HEK293 (cell line): ENCODE measurements around the gene ACTRT2.

Experiments
- GLI4 ChIP-seq: fragments of 450-650 bp; formaldehyde crosslinking; IDR thresholded peaks from 2 replicates; pipeline ENCODE4 v1.5.1; 2016; ENCODE audit warnings: missing biosample characterization, missing genetic modification characterization
- PATZ1 ChIP-seq: fragments of 450-650 bp; formaldehyde crosslinking; IDR thresholded peaks from 2 replicates; pipeline ENCODE4 v1.5.1; 2016; ENCODE audit warnings: missing biosample characterization, missing genetic modification characterization
- YY2 ChIP-seq: fragments of 450-650 bp; formaldehyde crosslinking; IDR thresholded peaks from 2 replicates; pipeline ENCODE4 v1.5.1; 2016; ENCODE audit warnings: missing biosample characterization, missing genetic modification characterization
- ZNF223 ChIP-seq: fragments of 450-650 bp; formaldehyde crosslinking; IDR thresholded peaks from 2 replicates; pipeline ENCODE4 v1.5.1; 2016; ENCODE audit warnings: missing biosample characterization, missing genetic modification characterization
- ZNF311 ChIP-seq: fragments of 450-650 bp; formaldehyde crosslinking; IDR thresholded peaks from 2 replicates; pipeline ENCODE4 v1.5.1; 2017; ENCODE audit warnings: missing biosample characterization, missing genetic modification characterization, borderline replicate concordance
- TF ChIP-seq, protein P1 (sequence below): fragments of 450-650 bp; formaldehyde crosslinking; IDR thresholded peaks from 2 replicates; pipeline ENCODE4 v1.5.1; 2016; ENCODE audit warnings: missing biosample characterization, missing genetic modification characterization

GRCh38 chr1:3056641-3057040, 35.4 kb downstream of the ACTRT2 start:
- TF ChIP-seq PATZ1 (tag by site-specific recombination) (no peak), ZNF223 (tag by site-specific recombination) (no peak), ZNF311 (tag by site-specific recombination) (no peak), GLI4 (tag by site-specific recombination) (no peak), YY2 (tag by site-specific recombination) (no peak)
- TF ChIP-seq, protein P1, sequence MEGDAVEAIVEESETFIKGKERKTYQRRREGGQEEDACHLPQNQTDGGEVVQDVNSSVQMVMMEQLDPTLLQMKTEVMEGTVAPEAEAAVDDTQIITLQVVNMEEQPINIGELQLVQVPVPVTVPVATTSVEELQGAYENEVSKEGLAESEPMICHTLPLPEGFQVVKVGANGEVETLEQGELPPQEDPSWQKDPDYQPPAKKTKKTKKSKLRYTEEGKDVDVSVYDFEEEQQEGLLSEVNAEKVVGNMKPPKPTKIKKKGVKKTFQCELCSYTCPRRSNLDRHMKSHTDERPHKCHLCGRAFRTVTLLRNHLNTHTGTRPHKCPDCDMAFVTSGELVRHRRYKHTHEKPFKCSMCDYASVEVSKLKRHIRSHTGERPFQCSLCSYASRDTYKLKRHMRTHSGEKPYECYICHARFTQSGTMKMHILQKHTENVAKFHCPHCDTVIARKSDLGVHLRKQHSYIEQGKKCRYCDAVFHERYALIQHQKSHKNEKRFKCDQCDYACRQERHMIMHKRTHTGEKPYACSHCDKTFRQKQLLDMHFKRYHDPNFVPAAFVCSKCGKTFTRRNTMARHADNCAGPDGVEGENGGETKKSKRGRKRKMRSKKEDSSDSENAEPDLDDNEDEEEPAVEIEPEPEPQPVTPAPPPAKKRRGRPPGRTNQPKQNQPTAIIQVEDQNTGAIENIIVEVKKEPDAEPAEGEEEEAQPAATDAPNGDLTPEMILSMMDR (tag by site-specific recombination), result no peak
